Effector memory CD4-positive, alpha-beta T cell (primary cell): ENCODE data around the gene C17orf107.

Experiments used
- DNase-seq, 3 donors: peaks; one replicate each; pipeline ENCODE4 v3.0.0-alpha.2; 2020
- H3K27ac ChIP-seq: 2 replicates; pipeline ENCODE4 v1.7.0; 2013; ENCODE audit warnings: mild to moderate bottlenecking, low read length, moderate library complexity; ENCODE audit not compliant: insufficient read depth, poor library complexity, severe bottlenecking
- H3K27me3 ChIP-seq: replicated peaks from 2 replicates; pipeline ENCODE4 v1.7.0; 2013; ENCODE audit warnings: mild to moderate bottlenecking, low read length; ENCODE audit not compliant: insufficient read depth, control insufficient read depth, poor library complexity, severe bottlenecking
- H3K36me3 ChIP-seq: 2 replicates; pipeline ENCODE4 v1.7.0; 2013; ENCODE audit warnings: mild to moderate bottlenecking, low read length, moderate library complexity; ENCODE audit not compliant: control insufficient read depth, insufficient read depth
- H3K4me1 ChIP-seq: 2 replicates; pipeline ENCODE4 v1.7.0; 2013; ENCODE audit warnings: low read length, mild to moderate bottlenecking; ENCODE audit not compliant: control insufficient read depth, insufficient read depth, poor library complexity, severe bottlenecking
- H3K4me3 ChIP-seq: 2 replicates; pipeline ENCODE4 v1.7.0; 2013; ENCODE audit warnings: low read length, low read depth, mild to moderate bottlenecking; ENCODE audit not compliant: insufficient read depth, poor library complexity, severe bottlenecking
- H3K9me3 ChIP-seq: 2 replicates; pipeline ENCODE4 v1.7.0; 2013; ENCODE audit warnings: mild to moderate bottlenecking, low read length, moderate library complexity; ENCODE audit not compliant: control insufficient read depth

C17orf107 gene

GRCh38 chr17:4870855-4871254, 28.5 kb upstream of the C17orf107 start:
- DNase-seq: no peak
- Histone ChIP-seq H3K36me3 (no peaks in the 10 kb centered on the region), H3K27me3 (no peaks in the 10 kb centered on the region), H3K9me3 (no peaks in the 10 kb centered on the region), H3K4me1 (no peaks in the 10 kb centered on the region), H3K4me3 (no peak overlapping the region), H3K27ac (no peak overlapping the region)

DNA sequence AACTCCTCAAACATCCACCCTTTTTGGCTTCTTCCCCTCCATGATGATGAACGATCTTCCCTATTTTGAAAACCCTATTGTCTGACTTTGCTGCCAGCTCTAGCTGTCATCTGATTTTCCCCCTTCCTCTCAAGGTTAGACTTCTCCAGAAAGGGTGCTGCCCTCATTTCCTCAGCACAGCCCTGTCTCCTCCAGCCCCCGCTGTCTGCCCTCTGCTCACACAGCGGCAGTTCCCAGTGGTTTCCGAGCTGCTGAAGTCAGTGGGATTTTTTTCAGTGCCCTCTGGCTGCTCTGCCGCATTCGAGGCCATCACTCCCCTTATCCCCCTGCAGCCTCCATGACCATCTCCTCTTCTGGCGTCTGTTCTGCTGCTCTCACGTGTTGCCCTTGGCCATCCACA, 26.6 kb upstream of the C17orf107 start:
- no peaks in the 10 kb centered on the region for H3K36me3 ChIP-seq
- H3K27me3 ChIP-seq: no peaks in the 10 kb centered on the region
- H3K4me1 ChIP-seq: no peaks in the 10 kb centered on the region
- DNase-seq: no peak
- H3K4me3 ChIP-seq: no peak overlapping the region
- no peak overlapping the region for H3K27ac ChIP-seq
- H3K9me3 ChIP-seq: no peaks in the 10 kb centered on the region

- H3K36me3 ChIP-seq: peaks cover 27% of the 10 kb centered on the region
Measured at GRCh38 chr17:4877089-4877488, 22.2 kb upstream of the C17orf107 start.

GRCh38 chr17:4879601-4880000, 19.7 kb upstream of the C17orf107 start:
- Histone ChIP-seq H3K4me3 (no peak overlapping the region), H3K4me1 (no peaks in the 10 kb centered on the region), H3K36me3 (peaks cover 31% of the 10 kb centered on the region), H3K9me3 (no peaks in the 10 kb centered on the region), H3K27ac (no peak overlapping the region), H3K27me3 (no peaks in the 10 kb centered on the region)
- no peak for DNase-seq

More at GRCh38 chr17:4877089-4877488, 22.2 kb upstream of the C17orf107 start:
- H3K27ac ChIP-seq: no peak overlapping the region
- no peaks in the 10 kb centered on the region for H3K27me3 ChIP-seq
- no peak for DNase-seq
- H3K4me3 ChIP-seq: no peak overlapping the region
- no peaks in the 10 kb centered on the region for H3K9me3 ChIP-seq
- no peaks in the 10 kb centered on the region for H3K4me1 ChIP-seq

DNA sequence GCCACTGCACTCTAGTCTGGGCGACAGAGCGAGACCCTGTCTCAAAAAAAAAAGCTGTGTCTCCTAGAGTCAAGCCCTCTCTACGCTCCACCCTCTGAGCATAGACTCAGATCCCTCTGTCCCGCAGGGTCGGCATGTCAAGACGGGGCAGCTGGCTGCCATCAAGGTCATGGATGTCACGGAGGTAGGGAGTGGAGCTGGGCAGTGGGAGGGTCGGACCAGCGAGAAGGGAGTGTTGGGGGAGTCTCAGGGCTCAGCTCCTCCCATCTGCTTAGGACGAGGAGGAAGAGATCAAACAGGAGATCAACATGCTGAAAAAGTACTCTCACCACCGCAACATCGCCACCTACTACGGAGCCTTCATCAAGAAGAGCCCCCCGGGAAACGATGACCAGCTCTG, 18.5 kb upstream of the C17orf107 start:
- no peaks in the 10 kb centered on the region for H3K9me3 ChIP-seq
- H3K27me3 ChIP-seq: no peaks in the 10 kb centered on the region
- H3K27ac ChIP-seq: no peak overlapping the region
- H3K36me3 ChIP-seq: peaks cover 43% of the 10 kb centered on the region
- DNase-seq: no peak
- H3K4me1 ChIP-seq: no peaks in the 10 kb centered on the region
- H3K4me3 ChIP-seq: no peak overlapping the region

- H3K27ac ChIP-seq: no peak overlapping the region
- H3K4me1 ChIP-seq: no peaks in the 10 kb centered on the region
- DNase-seq: peak in 2 of 3 donors; percentile 32 to 44
- H3K9me3 ChIP-seq: no peaks in the 10 kb centered on the region
- no peaks in the 10 kb centered on the region for H3K27me3 ChIP-seq
- no peak overlapping the region for H3K4me3 ChIP-seq
- H3K36me3 ChIP-seq: peaks cover 54% of the 10 kb centered on the region
Measured at GRCh38 chr17:4881761-4882555, 17.4 kb upstream of the C17orf107 start.

DNA sequence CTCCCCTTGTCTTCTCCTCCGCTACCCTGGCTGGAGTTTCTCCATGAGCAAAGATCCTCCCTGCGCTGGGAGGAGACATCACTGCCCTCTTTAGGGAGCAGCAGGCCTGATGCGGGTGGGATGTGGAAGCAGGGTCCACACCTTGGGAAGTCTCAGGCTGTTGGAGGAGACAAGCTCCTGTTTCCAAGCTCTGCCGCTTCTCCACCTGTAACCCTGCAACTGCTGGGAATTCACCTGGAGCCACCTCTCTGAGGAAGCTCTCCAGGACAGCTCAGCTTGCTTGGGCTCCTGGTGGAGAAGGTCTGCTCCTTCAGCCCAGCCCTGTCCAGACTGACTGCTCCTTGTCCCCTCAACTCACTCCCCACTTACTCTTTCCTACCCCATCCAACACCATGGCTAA, 14.8 kb upstream of the C17orf107 start:
- Histone ChIP-seq H3K27ac (no peak overlapping the region), H3K27me3 (no peaks in the 10 kb centered on the region), H3K4me3 (no peak overlapping the region), H3K9me3 (no peaks in the 10 kb centered on the region), H3K4me1 (no peaks in the 10 kb centered on the region), H3K36me3 (peaks cover 62% of the 10 kb centered on the region)
- DNase-seq: no peak

DNA sequence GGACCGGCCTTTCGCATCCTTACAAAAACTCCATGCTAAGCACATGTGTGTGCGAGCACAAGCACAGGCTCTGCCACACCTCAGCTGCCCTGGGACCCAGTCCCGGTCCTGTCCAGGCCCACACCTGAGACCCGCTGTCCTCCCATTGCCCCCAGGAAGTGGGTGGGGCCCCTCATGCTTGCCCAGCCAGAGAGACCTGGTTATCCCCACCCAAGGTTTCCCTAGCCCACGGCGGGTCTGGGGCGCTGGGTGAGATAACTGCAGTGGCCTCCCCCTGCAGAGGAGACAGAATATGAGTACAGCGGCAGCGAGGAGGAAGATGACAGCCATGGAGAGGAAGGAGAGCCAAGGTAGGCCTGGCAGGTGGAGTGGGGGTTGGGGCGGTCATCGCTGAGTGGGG, 12.5 kb upstream of the C17orf107 start:
- no peak overlapping the region for H3K4me3 ChIP-seq
- peaks cover 71% of the 10 kb centered on the region for H3K36me3 ChIP-seq

DNA sequence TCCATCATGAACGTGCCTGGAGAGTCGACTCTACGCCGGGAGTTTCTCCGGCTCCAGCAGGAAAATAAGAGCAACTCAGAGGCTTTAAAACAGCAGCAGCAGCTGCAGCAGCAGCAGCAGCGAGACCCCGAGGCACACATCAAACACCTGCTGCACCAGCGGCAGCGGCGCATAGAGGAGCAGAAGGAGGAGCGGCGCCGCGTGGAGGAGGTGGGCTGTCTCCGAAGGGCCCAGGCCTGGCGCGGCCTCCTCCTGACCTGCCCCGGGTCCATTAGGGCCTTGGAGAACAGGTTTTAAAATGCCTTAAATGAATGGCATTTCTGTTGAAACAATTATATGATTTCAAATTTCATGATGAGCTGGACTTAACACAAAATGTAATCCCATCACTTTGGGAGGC, 11.8 kb upstream of the C17orf107 start:
- Histone ChIP-seq H3K36me3 (peaks cover 78% of the 10 kb centered on the region), H3K27ac (no peak overlapping the region), H3K27me3 (no peaks in the 10 kb centered on the region), H3K4me1 (no peaks in the 10 kb centered on the region), H3K9me3 (no peaks in the 10 kb centered on the region), H3K4me3 (no peak overlapping the region)
- no peak for DNase-seq

More for the DNA sequence above, 12.5 kb upstream of the C17orf107 start:
- H3K4me1 ChIP-seq: no peaks in the 10 kb centered on the region
- no peaks in the 10 kb centered on the region for H3K9me3 ChIP-seq
- H3K27me3 ChIP-seq: no peaks in the 10 kb centered on the region
- no peak for DNase-seq
- no peak overlapping the region for H3K27ac ChIP-seq

DNA sequence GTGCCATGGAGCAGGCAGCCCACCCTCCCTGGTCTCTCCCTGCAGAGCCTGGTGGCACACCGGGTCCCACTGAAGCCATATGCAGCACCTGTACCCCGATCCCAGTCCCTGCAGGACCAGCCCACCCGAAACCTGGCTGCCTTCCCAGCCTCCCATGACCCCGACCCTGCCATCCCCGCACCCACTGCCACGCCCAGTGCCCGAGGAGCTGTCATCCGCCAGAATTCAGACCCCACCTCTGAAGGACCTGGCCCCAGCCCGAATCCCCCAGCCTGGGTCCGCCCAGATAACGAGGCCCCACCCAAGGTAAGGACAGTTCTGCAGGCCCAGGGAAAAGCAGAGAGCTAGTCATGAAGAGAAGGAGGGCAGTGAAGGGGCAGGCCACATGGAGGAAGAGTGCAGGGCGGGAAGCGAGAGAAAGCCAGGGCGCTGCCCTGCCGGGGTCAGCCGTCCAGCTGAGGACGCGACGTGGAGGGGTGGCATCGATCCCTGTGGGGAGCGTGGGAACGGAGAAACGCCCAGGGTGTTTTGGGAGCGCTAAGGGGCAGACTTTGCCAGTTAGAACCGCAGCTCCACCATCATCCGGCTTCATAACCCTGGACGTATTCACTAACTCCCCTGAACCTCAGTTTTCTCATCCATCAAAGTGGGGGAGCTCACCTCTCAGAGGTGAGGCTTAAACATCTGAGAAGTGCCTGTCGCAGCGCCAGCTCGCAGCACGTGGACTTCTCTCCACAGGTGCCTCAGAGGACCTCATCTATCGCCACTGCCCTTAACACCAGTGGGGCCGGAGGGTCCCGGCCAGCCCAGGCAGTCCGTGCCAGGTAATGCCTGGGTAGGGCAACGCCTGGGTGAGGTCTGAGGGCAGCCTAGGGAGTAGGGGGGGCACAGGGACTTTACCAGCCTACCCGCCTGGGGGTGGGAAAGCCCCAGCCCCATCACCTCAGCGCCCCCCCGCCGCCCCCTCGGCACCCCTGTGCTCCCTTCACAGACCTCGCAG, 7.6 kb upstream of the C17orf107 start:
- no peaks in the 10 kb centered on the region for H3K9me3 ChIP-seq
- no peaks in the 10 kb centered on the region for H3K27me3 ChIP-seq
- no peak overlapping the region for H3K27ac ChIP-seq
- H3K4me1 ChIP-seq: no peaks in the 10 kb centered on the region
- H3K36me3 ChIP-seq: peaks cover 94% of the 10 kb centered on the region
- DNase-seq: no peak
- H3K4me3 ChIP-seq: no peak overlapping the region
